GM13976 (cell line): Measurements from ENCODE around the gene DUXA.

Experiments
- DNase-seq: peaks from one replicate; pipeline ENCODE4 v3.0.0; 2012; ENCODE audit warnings: low spot score
- in situ Hi-C: fragments of 300-500 bp; cut with MboI; formaldehyde crosslinking; loops from one replicate; pipeline ENCODE4 v1.12.0; 2022; ENCODE audit warnings: low sequenced_read_pairs, mixed read lengths, inconsistent platforms; ENCODE audit not compliant: unreplicated experiment
- TF ChIP-seq, protein P1 (sequence below): IDR thresholded peaks from 2 replicates; pipeline ENCODE4 v1.5.1; 2012; ENCODE audit warnings: borderline replicate concordance, mild to moderate bottlenecking; ENCODE audit not compliant: insufficient read depth; ENCODE audit errors: extremely low read depth, missing control alignments, control extremely low read depth

DUXA gene

DNA sequence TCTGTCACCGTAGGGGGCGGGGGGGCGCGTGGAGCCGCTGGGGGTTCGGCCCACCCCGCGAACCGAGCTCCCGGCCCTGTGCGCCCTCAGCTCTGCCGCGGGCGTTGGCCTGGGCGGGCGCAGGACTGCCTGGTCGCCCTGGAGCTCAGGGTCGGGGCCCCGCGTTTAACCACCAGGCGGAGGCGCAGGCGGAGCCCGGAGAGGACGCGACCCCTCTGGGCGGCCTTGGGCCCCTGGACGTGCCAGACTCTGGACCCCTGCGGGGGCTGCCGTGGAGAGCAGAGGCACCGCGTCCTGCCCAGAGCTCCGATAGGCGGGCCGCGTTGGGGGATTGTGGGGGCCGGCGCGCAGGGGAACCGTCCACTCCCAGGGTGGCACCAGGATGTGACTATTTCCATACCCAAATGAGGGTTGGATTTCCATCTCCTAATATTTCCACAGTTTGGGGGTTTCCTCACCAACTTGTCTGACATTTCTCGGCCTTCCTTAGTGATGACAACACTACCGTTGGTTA is 60.5 kb downstream of the DUXA start:
- TF ChIP-seq, protein P1, sequence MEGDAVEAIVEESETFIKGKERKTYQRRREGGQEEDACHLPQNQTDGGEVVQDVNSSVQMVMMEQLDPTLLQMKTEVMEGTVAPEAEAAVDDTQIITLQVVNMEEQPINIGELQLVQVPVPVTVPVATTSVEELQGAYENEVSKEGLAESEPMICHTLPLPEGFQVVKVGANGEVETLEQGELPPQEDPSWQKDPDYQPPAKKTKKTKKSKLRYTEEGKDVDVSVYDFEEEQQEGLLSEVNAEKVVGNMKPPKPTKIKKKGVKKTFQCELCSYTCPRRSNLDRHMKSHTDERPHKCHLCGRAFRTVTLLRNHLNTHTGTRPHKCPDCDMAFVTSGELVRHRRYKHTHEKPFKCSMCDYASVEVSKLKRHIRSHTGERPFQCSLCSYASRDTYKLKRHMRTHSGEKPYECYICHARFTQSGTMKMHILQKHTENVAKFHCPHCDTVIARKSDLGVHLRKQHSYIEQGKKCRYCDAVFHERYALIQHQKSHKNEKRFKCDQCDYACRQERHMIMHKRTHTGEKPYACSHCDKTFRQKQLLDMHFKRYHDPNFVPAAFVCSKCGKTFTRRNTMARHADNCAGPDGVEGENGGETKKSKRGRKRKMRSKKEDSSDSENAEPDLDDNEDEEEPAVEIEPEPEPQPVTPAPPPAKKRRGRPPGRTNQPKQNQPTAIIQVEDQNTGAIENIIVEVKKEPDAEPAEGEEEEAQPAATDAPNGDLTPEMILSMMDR: no peak
- DNase-seq: no peak
- in situ Hi-C loops: no loop called here

GRCh38 chr19:57105976-57106721 is 61.1 kb downstream of the DUXA start:
- TF ChIP-seq, protein P1: no peak
- no peak for DNase-seq
- in situ Hi-C loops: no loop called here
